HG02623 (cell line): ENCODE data around the gene SMIM31.

ENCODE experiments used
- ATAC-seq: cut with Tn5 transposase; IDR thresholded peaks from one replicate; pipeline ENCODE4 v1.9.1; 2021; ENCODE audit warnings: moderate library complexity; ENCODE audit not compliant: unreplicated experiment

Gene SMIM31

DNA sequence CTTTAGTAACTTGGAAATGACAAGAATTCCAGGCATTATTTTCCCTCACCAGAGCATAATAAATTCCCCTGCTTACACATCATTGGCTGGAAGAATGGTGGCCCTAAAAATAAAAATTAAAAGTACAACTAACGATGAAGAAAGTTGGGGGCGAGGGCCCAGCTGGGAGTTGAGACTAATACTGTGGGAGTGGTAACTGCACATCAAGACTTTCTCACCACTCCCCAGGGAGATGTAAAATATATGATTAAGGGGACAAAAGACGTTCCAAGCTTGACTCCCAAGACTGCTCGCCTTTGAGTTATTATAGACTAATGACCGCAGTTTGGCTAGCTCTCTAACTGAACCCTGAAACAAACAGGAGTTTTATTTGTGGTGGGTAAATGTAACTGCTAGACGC, 30.0 kb downstream of the SMIM31 start:
- no peak for ATAC-seq

DNA sequence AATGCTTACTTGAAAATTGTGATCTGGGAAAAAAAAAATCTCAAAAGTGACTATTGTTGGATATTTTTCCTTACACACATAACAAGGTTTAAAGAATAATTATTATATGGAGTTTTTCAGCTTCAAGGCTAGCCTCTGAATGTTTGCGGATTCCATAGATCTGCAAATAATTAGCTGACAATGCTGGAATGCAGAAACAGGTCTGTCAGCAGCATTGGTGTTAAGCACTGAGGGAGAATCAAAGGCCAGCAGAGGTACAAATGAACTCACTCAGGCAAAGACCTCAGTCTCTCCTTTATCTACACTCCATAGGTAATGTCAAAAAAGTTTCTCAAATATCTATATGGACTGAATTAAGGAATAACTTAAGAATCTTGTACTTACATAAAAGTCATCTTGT, 35.1 kb downstream of the SMIM31 start:
- no peak for ATAC-seq

DNA sequence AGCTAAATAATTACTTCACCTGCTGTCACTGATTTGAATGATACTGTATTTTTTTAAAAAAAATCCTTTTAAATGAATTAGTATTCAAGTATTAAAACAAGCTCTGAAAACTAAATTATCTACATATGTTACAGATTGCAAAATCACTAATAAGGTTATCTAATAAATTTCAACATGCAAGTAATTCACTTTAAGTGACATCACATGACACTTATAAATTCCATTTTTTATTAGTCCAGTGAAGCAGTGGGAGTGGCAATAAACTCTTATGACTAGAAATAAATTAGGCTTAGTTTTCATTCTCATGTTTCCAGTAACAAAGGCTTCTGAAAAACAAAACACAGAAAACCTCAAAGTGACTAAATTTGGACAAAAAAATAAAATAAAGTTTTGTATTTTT, 36.3 kb downstream of the SMIM31 start:
- ATAC-seq, result no peak

DNA sequence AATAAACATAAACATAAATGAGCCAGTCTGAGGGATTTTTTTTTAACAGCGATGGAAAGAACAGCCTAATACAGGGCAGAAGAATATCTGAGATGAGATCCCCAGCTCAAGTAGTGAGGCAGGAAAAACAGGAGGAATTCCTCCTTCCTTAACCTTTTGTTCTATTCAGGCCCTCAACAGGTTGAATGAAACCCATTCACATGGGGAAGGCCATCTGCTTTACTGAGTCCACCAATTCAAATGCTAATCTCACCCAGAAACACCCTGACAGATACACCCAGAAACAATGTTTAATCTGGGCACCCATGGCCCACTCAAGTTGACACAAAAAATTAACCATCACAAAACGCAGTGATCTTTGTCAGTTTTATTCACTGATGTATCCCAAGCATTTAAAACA, 45.5 kb downstream of the SMIM31 start:
- ATAC-seq, result no peak

DNA sequence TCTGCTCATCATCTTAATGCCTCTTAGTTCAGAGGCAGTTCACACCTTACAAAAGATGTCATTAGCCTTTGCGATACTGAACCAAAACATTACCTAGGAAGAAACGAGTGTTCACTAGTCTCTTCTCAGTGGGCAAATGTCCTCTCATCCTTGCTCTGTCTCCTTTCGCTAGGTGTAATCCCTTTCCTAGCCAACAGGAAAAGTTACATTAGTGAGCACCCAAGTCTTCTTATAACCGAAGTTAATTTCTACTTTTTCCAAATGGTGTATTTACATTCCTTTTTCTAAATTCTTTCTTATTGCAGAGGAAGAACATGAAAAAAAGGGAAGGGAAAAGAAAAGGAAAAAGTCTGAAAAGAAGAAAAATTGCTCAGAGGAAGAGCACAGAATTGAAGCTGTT, 46.9 kb downstream of the SMIM31 start:
- ATAC-seq, result no peak

DNA sequence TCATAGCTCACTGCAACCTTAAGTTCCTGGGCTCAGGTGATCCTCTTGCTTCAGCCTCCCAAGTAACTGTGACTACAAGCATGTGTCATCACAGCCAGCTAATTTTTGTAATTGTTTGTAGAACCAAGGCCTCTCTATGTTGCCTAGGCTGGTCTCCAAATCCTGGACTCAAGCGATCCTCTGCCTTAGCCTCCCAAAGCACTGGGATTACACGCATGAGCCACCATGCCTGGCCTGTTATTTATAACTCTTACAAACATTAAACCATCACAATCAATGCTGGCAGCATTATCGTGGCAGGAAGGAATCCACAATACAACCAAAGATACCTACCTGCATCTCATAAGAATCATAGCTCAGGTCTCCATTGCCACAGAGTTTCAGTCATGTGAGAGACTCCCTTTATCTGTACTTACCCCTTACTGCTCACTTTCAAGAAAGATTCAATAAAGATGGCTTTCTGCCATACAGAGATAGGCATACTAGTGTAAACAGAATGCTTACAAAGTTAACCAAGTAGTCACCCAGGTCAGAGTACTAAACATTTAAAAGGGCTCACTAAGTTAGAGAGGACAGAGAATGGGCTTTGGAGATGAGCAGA, 48.5 kb downstream of the SMIM31 start:
- no peak for ATAC-seq

DNA sequence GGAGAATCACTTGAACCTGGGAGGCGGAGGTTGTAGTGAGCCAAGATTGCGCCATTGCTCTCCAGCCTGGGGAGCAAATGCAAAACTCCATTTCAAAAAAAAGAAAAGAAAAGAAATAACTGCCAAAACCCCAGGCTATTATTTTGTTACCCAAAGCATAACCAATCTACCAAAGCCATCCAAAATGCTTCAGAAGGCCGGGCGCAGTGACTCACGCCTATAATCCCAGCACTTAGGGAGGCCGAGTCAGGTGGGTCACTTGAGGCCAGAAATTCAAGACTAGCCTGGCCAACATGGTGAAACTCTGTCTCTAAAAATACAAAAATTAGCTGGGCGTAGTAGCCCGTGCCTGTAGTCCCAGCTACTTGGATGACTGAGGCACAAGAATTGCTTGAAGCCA, 49.8 kb downstream of the SMIM31 start:
- no peak for ATAC-seq

DNA sequence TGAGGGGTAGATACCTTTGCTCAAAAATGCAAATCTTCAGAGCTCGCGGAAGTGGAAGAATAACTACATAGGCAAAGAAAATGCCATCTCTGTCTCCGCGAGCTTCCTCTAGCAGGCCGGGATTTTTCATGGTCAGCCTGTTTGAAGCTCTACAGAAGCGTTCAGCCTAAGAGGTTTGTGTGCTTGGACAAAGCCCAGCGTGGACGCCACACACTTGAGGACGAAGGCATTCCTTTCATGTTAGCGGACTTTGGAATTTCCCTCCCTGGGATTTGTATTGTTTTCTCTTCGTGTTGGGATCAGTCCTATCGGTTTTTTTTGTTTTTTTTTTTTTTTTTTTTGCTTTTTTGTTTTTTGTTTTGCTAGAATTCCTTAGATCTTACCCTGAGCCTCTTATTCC, 53.7 kb downstream of the SMIM31 start:
- ATAC-seq, result no peak

DNA sequence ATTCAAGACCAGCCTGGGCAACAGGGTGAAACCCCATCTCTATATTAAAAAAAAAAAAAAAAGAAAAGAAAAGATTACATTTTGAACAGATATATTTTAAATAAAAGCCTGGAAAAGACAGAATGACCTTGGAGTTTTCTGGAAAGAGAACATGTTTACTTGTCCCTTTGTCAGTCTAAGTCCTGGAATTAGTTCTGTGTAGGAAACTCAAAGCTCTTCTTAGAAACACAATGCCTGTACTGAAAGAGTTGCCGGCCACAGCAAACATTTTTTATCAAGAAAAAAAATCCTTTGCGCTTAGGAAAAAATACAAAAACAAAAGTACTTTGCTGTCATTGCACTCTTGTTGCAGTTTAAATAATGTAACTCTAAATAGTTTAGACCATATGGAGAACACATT, 59.6 kb downstream of the SMIM31 start:
- ATAC-seq, result no peak

DNA sequence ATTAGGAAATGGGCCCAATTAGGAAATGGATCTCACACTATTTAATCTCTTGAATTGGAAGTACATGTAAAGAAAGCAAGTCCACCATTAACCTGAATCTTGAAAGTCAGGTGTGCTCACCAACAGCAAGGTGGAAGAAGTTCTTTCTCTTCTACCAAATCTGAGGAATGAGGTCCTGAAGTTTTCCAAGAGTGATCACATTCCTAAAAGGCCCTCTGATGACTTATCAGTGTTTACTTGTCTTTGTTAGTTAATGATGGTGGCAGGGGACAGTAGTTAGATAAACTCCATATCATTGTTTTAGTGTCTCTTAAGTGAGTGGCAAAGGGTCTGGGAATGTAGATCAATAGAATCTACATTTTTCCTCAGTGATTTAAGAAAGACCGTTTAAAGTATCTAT, 61.8 kb downstream of the SMIM31 start:
- ATAC-seq, result no peak

DNA sequence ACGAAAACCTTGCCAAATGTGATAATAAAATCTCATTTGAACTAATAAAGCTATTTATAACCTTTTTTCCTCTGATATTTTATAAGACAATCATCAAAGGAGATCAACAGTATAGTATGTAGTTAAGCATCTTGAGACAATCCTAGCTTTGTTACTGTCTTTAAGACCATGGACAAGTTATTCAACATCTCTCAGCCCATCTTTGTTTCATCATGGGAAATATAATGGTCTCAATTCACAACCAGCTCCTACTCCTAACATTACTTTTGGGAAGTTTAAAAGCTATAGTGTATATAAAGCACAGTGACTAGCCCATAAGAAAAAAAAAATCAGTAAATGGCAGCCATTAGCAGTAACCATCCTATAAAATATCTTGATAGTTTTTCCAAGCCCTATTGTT, 65.4 kb downstream of the SMIM31 start:
- ATAC-seq, result no peak

DNA sequence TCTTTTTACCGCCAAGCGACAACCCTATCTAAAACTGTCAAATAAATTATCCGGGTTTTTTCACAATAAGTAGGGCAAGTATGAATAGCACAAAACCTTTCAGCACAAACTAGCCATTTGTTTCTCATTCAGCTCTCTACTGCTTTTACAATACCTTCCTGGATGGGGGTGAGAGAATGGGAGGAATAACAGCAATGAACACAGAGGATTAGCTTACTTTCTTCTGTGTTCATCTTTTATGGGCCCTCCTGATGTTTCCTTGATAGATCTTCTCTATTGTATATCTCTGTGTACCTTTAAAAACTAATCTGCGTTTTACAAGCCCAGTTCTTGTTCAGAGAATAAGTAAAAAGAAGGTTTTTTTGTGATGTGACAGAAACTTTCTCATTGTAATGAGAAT, 67.8 kb downstream of the SMIM31 start:
- no peak for ATAC-seq

DNA sequence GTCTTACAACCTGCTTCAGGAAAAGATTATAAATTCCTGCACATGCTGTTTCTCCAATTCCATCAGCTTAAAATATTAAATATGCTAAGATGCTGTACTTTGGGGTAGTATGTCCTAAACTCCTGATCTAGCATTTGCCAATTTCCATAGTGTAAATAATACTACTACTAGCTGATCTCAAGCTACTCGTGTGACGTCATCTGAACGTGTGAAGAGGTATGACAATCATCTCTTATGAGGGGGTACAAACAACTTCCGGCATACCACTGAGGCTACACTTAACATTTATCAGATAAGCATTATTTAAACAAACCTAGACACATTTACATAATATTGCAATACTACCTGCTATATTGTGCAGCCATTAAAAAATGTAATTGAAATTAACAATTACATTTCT, 70.7 kb downstream of the SMIM31 start:
- ATAC-seq, result no peak

DNA sequence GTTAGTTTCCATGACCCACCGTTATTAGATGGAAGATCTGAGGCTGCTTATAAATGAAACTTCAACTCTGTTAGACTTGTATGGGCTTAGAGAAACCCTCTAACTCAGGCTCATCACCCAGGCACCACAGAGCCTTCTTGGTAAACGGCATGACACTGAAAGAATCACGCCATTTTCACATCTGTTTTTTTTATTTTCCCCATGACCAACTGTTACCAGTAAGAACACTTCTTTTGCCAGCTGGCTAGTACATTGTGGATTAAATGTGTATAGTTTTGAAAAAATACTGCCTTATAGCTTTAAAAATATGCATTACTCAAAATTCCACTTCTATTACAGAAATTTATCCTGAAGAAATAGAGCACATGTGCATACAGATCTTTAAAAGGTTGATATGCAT, 75.0 kb downstream of the SMIM31 start:
- ATAC-seq, result no peak

DNA sequence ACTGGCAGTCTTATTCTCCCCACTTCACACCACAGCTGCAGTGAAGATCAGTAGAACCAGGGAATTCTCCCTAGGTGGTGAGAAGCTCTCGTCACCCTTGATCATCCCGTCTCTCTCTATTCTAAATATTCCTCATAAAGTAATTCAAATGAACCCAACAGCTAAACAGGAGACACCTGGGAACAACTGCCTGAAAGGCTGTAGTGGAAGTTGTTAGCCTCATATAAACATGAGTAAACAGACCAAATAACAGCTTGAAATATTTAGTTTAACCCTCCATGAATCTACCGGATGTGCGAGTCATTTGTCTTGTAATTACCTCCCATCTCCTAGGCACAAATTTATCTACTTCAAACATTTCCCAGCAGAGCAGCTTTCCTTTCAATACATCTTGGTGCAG, 92.6 kb downstream of the SMIM31 start:
- ATAC-seq, result no peak

DNA sequence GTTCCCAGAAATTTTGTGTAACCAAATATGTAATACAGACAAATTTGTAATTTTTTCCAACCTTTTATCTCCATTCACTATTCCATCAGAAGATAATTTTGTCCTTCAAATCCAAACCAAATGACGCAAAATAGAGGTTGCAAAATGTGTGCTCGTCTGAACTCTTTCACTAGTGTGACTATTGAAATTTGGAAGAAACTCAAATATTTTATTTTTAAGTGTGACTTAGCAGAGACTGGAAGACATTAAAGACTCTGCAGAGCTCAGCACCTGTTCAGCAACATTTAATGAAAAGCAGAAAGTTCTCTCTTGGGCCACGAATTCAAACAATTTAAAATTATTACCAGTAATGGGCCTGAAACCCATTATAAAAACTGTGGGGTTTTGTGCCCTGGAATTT, 93.1 kb downstream of the SMIM31 start:
- no peak for ATAC-seq

DNA sequence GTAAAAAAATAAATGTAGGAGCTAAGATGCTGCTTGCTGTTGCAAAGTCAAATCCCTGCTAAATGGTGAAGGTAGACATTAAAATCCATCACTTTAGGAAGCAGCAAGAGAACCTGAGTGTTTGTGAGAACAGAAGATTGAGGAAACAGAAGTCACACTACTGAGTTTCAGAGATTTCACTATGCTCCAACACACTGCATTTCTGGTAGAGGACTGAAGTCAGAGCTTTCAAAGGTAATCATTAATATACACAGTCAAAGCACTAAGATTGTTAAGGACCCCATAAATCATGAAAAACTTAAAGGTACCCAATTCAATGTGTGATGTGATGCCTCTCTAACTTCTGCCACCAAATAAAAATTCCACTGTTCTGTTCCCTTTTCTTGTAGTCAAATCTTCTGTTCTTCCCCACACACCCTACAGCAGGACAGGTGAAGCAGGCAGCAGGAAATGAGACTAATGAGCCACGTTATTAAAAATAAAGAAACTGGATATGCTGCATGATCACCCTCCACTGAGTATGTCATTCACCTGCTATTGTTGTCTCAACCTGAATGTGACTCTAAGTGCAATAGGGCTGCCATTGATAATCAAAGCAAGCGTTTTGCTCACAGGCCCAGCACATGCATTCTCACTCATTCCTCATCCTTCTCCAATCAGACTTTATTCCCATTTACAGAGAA, 94.2 kb downstream of the SMIM31 start:
- ATAC-seq, result no peak
